ENCODE measurements around the gene IL18BP. TPM values are rescaled to one million over a fixed set of nuclear protein-coding genes. Genes with fewer than 3 reads are reported as not detected.

The IL18BP gene
- total and polyA plus RNA-seq, 2 experiments from 2014 or later, result 2.2 to 2.8 TPM

DNA sequence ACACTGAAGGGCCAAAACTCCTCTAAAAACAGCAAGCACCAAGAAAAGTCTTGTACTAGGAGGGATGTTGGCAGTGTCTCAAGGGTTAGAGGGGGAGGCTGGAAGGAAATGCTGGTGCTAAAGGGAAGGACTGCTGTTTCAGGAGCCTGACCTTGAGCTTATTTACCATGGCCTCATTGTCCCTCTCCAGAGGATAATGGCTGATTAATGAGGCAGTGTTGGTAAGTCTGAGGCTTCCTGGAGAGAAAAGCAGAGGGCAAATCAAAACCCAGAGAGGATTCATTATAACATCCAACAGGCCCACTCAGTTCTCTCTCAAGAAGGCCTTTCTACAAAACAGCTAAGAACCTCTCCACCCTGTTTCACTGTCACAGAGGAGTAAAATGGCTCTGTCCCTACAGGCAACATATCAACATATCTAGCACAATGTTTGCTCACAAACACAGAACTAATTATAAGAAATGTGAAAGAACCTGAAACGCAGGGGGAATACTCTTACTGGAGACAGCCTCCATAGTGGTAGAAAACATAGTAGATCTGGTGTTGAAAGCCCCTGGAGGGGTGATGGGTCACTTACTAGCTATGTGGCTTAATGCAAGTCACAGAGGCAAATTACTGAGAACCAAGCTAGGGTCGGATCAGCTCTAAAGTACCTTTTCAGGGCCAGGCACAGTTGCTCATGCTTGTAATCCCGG is 50.2 kb downstream of the IL18BP start:
- TF ChIP-seq, protein P1, sequence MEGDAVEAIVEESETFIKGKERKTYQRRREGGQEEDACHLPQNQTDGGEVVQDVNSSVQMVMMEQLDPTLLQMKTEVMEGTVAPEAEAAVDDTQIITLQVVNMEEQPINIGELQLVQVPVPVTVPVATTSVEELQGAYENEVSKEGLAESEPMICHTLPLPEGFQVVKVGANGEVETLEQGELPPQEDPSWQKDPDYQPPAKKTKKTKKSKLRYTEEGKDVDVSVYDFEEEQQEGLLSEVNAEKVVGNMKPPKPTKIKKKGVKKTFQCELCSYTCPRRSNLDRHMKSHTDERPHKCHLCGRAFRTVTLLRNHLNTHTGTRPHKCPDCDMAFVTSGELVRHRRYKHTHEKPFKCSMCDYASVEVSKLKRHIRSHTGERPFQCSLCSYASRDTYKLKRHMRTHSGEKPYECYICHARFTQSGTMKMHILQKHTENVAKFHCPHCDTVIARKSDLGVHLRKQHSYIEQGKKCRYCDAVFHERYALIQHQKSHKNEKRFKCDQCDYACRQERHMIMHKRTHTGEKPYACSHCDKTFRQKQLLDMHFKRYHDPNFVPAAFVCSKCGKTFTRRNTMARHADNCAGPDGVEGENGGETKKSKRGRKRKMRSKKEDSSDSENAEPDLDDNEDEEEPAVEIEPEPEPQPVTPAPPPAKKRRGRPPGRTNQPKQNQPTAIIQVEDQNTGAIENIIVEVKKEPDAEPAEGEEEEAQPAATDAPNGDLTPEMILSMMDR (IDR thresholded peaks at IDR 0.05; ENCODE audit: poor library complexity), result no peak
- TF ChIP-seq EZH2 (IDR thresholded peaks at IDR 0.05; ENCODE audit: borderline replicate concordance), result no peak
- TF ChIP-seq EZH2phosphoT487 (IDR thresholded peaks at IDR 0.05; ENCODE audit: low read depth, severe bottlenecking, unreplicated experiment), result no peak
- Histone ChIP-seq H3K36me3 (replicated peaks; ENCODE audit: insufficient read depth, low read depth) (no peaks in the 10 kb centered on the region), H3K9me3 (ENCODE audit: low read depth) (no peaks in the 10 kb centered on the region), H3K9me2 (replicated peaks; ENCODE audit: insufficient read depth) (no peaks in the 10 kb centered on the region), H3K27ac (peak overlapping the region; percentile 49), H3K4me3 (no peak overlapping the region), H2AFZ (no peak overlapping the region), H3K4me1 (ENCODE audit: insufficient read depth) (no peaks in the 10 kb centered on the region), H3K79me2 (peaks cover 77% of the 10 kb centered on the region), H3K27me3 (no peaks in the 10 kb centered on the region), H3K4me2 (no peak overlapping the region), H4K20me1 (ENCODE audit: insufficient read depth, poor library complexity, severe bottlenecking) (no peaks in the 10 kb centered on the region)
- WGBS (ENCODE audit: low lambda C conversion rate, missing lambda C conversion rate), result 67% methylated on average over 3 of the region's 3 CpGs
- DNase-seq (ENCODE audit: low spot score), result no peak

Small RNA genes lying within 50 kb of the gene (small RNA-seq; reads per million reads assigned to genes)
- not detected for gene RNU6-72P

Other genes starting within 250 kb of the IL18BP start
- not detected in 2 replicates for gene DEFB108B, start 165.7 kb upstream of the IL18BP start, total RNA-seq
- not detected in 2 replicates for gene DEFB108B, start 165.7 kb upstream of the IL18BP start, polyA plus RNA-seq
- not detected in 2 replicates for gene DEFB131B, start 120.5 kb upstream of the IL18BP start, total RNA-seq
- gene DEFB131B, start 120.5 kb upstream of the IL18BP start, polyA plus RNA-seq, result not detected in 2 replicates
- 5.9 and 9.7 TPM in 2 replicates for gene XNDC1N, start 70.3 kb upstream of the IL18BP start, total RNA-seq
- gene XNDC1N, start 70.3 kb upstream of the IL18BP start, polyA plus RNA-seq, result 1.6 and 7.1 TPM in 2 replicates
- 26.4 and 26.5 TPM in 2 replicates for gene RNF121, start 69.9 kb upstream of the IL18BP start, total RNA-seq
- 29.4 and 38.1 TPM in 2 replicates for gene RNF121, start 69.9 kb upstream of the IL18BP start, polyA plus RNA-seq
- gene NUMA1, start 81.6 kb downstream of the IL18BP start, total RNA-seq, result 129 and 140 TPM in 2 replicates
- gene NUMA1, start 81.6 kb downstream of the IL18BP start, polyA plus RNA-seq, result 103 and 116 TPM in 2 replicates
- 2.1 and 4.5 TPM in 2 replicates for gene LRRC51, start 81.9 kb downstream of the IL18BP start, total RNA-seq
- gene LRRC51, start 81.9 kb downstream of the IL18BP start, polyA plus RNA-seq, result 3.7 and 7.8 TPM in 2 replicates
- gene LAMTOR1, start 104.4 kb downstream of the IL18BP start, total RNA-seq, result 109 and 147 TPM in 2 replicates
- 164 and 181 TPM in 2 replicates for gene LAMTOR1, start 104.4 kb downstream of the IL18BP start, polyA plus RNA-seq
- not detected in 2 replicates for gene TOMT, start 107.0 kb downstream of the IL18BP start, total RNA-seq
- not detected in 2 replicates for gene TOMT, start 107.0 kb downstream of the IL18BP start, polyA plus RNA-seq
- gene ANAPC15, start 113.8 kb downstream of the IL18BP start, total RNA-seq, result 17.6 and 21.6 TPM in 2 replicates
- gene ANAPC15, start 113.8 kb downstream of the IL18BP start, polyA plus RNA-seq, result 42.5 and 43.7 TPM in 2 replicates
- gene FOLR3, start 136.8 kb downstream of the IL18BP start, total RNA-seq, result not detected in 2 replicates
- gene FOLR3, start 136.8 kb downstream of the IL18BP start, polyA plus RNA-seq, result not detected in 2 replicates
- 19.9 and 21.6 TPM in 2 replicates for gene FOLR1, start 193.2 kb downstream of the IL18BP start, total RNA-seq
- 13.4 and 26.8 TPM in 2 replicates for gene FOLR1, start 193.2 kb downstream of the IL18BP start, polyA plus RNA-seq
- gene FOLR2, start 217.9 kb downstream of the IL18BP start, total RNA-seq, result 0.48 and 4.3 TPM in 2 replicates
- gene FOLR2, start 217.9 kb downstream of the IL18BP start, polyA plus RNA-seq, result 1.2 and 5.5 TPM in 2 replicates
- gene INPPL1, start 225.9 kb downstream of the IL18BP start, total RNA-seq, result 47.8 and 74.8 TPM in 2 replicates
- gene INPPL1, start 225.9 kb downstream of the IL18BP start, polyA plus RNA-seq, result 99.4 and 140 TPM in 2 replicates
- 0.48 TPM in 1 of 2 replicates, not detected in the other for gene PHOX2A, start 245.3 kb downstream of the IL18BP start, total RNA-seq
- gene PHOX2A, start 245.3 kb downstream of the IL18BP start, polyA plus RNA-seq, result not detected in 2 replicates

Data from hepatocyte (in vitro differentiated cells).